GM12878 (cell line): ENCODE results near the gene F7. TPM values are rescaled to one million over a fixed set of nuclear protein-coding genes. Genes with fewer than 3 reads are reported as not detected.

Experiments used
- ATAC-seq: fragments of 200-7000 bp; cut with Tn5 transposase; 3 replicates; pipeline ENCODE4 v1.9.1; 2020; ENCODE audit warnings: mild to moderate bottlenecking, moderate library complexity
- BruUV-seq: library from RNA; stranded (reverse); fragments of 400-500 nt; replicated peaks from 2 replicates; lab custom pipeline; 2021; lab: Mats Ljungman, UMichigan
- CTCF ChIA-PET: fragments of 300-600 bp; sonication (Branson Sonifier 250); formaldehyde crosslinking; extraction: SDS; loops from one replicate; lab custom pipeline; 2021; ENCODE audit warnings: inconsistent platforms; lab: Yijun Ruan, JAX
- POLR2A ChIA-PET: fragments of 350-600 bp; formaldehyde crosslinking; extraction: SDS; loops from one replicate; lab custom pipeline; 2021; ENCODE audit warnings: inconsistent platforms; lab: Charles Lee
- RAD21 ChIA-PET: fragments of 300-600 bp; sonication (Branson Sonifier 250); formaldehyde crosslinking; loops from one replicate; lab custom pipeline; 2023; ENCODE audit warnings: antibody characterized with exemption; ENCODE audit not compliant: unreplicated experiment; lab: Charles Lee
- SMC1A ChIA-PET: fragments of 300-600 bp; sonication (Branson Sonifier 250); formaldehyde crosslinking; loops from one replicate; lab custom pipeline; 2023; ENCODE audit not compliant: unreplicated experiment, uncharacterized antibody; lab: Charles Lee
- DNase-seq: peaks from one replicate; pipeline ENCODE4 v3.0.0-alpha.2; 2011; ENCODE audit warnings: low read depth, low spot score
- FAIRE-seq: peaks from 3 replicates; lab custom pipeline; 2011; peaks lifted over from hg19 to GRCh38; lab: Jason Lieb, UNC
- H2AFZ ChIP-seq: 2 replicates; pipeline ENCODE4 v1.6.0; 2011; ENCODE audit warnings: low read depth, low read length, control low read depth; ENCODE audit not compliant: control insufficient read depth
- H3K27ac ChIP-seq: 2 replicates; pipeline ENCODE4 v1.5.1; 2011; ENCODE audit warnings: control low read depth; ENCODE audit not compliant: control insufficient read depth, insufficient read depth
- H3K27me3 ChIP-seq, 2 experiments: replicated peaks in 1 of 2; 2 replicates each; pipeline versions ENCODE4 v1.6.0 to v1.6.1; 2011; ENCODE audit warnings: low read length in 1 of 2; ENCODE audit not compliant: control insufficient read depth in 2 of 2, insufficient read depth in 2 of 2
- H3K36me3 ChIP-seq, 2 experiments: 2 replicates each; pipeline ENCODE4 v1.5.1; 2011; ENCODE audit warnings: low read length in 1 of 2; ENCODE audit not compliant: control insufficient read depth in 2 of 2, insufficient read depth in 2 of 2
- H3K4me1 ChIP-seq: 2 replicates; pipeline ENCODE4 v1.6.1; 2011; ENCODE audit warnings: mild to moderate bottlenecking, low read length, moderate library complexity, mixed read lengths; ENCODE audit not compliant: control insufficient read depth, insufficient read depth
- H3K4me2 ChIP-seq: 2 replicates; pipeline ENCODE4 v1.6.0; 2011; ENCODE audit warnings: control low read depth; ENCODE audit not compliant: control insufficient read depth, insufficient read depth
- H3K4me3 ChIP-seq: fragments of 200-600 bp; sonication (generic); 2 replicates; pipeline ENCODE4 v1.5.1; 2016
- H3K79me2 ChIP-seq: 2 replicates; pipeline ENCODE4 v1.6.0; 2011; ENCODE audit warnings: low read length; ENCODE audit not compliant: control insufficient read depth, insufficient read depth
- H3K9ac ChIP-seq: 2 replicates; pipeline ENCODE4 v1.8.0; 2011; ENCODE audit warnings: low read length, control low read depth, mixed read lengths; ENCODE audit not compliant: control insufficient read depth, insufficient read depth
- H3K9me3 ChIP-seq: replicated peaks from 3 replicates; pipeline ENCODE4 v1.5.1; 2011; ENCODE audit warnings: mild to moderate bottlenecking, low read length; ENCODE audit not compliant: control insufficient read depth, insufficient read depth
- H4K20me1 ChIP-seq: 2 replicates; pipeline ENCODE4 v1.6.0; 2011; ENCODE audit not compliant: control insufficient read depth, insufficient read depth
- BCL11A ChIP-seq: IDR thresholded peaks from 2 replicates; pipeline ENCODE4 v1.6.1; 2011; ENCODE audit warnings: low read depth, low read length
- ELK1 ChIP-seq: IDR thresholded peaks from 2 replicates; pipeline ENCODE4 v1.6.1; 2012; ENCODE audit warnings: low read depth, low read length, improper control_type of control experiment
- HDAC2 ChIP-seq: fragments of 200-600 bp; sonication (generic); IDR thresholded peaks from 2 replicates; pipeline ENCODE4 v1.6.1; 2017
- MTA2 ChIP-seq: fragments of 450-650 bp; IDR thresholded peaks from 2 replicates; pipeline ENCODE4 v1.6.1; 2016; ENCODE audit warnings: low read depth, mild to moderate bottlenecking, moderate library complexity
- MYB ChIP-seq: fragments of 150-350 bp; IDR thresholded peaks from 2 replicates; pipeline ENCODE4 v1.6.1; 2014; ENCODE audit warnings: mild to moderate bottlenecking, low read depth, low read length, borderline replicate concordance
- NFIC ChIP-seq: IDR thresholded peaks from 2 replicates; pipeline ENCODE4 v1.6.1; 2012; ENCODE audit warnings: low read depth, mild to moderate bottlenecking, inconsistent platforms, low read length, moderate library complexity
- NR2F1 ChIP-seq: fragments of 450-650 bp; conservative IDR thresholded peaks from 2 replicates; pipeline ENCODE4 v1.6.1; 2017; ENCODE audit warnings: mild to moderate bottlenecking
- NRF1 ChIP-seq: conservative IDR thresholded peaks from 2 replicates; pipeline ENCODE4 v1.6.1; 2011; ENCODE audit warnings: mild to moderate bottlenecking, low read depth, low read length, improper control_type of control experiment
- PKNOX1 ChIP-seq: fragments of 450-650 bp; IDR thresholded peaks from 2 replicates; pipeline ENCODE4 v1.6.1; 2016; ENCODE audit warnings: mild to moderate bottlenecking
- POLR2A ChIP-seq: IDR thresholded peaks from 2 replicates; pipeline ENCODE4 v1.6.1; 2011; ENCODE audit warnings: low read depth, mild to moderate bottlenecking, low read length
- POU2F2 ChIP-seq: IDR thresholded peaks from 3 replicates; pipeline ENCODE4 v1.6.1; 2011; ENCODE audit warnings: low read depth, mild to moderate bottlenecking, low read length, borderline replicate concordance
- TARDBP ChIP-seq: IDR thresholded peaks from 2 replicates; pipeline ENCODE4 v1.6.1; 2016; ENCODE audit warnings: borderline replicate concordance
- WRNIP1 ChIP-seq: IDR thresholded peaks from 2 replicates; pipeline ENCODE4 v1.6.1; 2011; ENCODE audit warnings: low read depth, low read length, improper control_type of control experiment, borderline replicate concordance
- YBX1 ChIP-seq: fragments of 450-650 bp; IDR thresholded peaks from 2 replicates; pipeline ENCODE4 v1.6.1; 2016; ENCODE audit warnings: antibody characterized with exemption
- ZNF207 ChIP-seq: fragments of 450-650 bp; IDR thresholded peaks from 2 replicates; pipeline ENCODE4 v1.6.1; 2014; ENCODE audit warnings: antibody characterized with exemption, mild to moderate bottlenecking, borderline replicate concordance
- WGBS: methylation state at CpG from one replicate; pipeline ENCODE4 v1.1.6; 2016; ENCODE audit warnings: low lambda C conversion rate; ENCODE audit not compliant: insufficient replicate concordance, insufficient coverage; ENCODE audit errors: missing lambda C conversion rate; 5-methylcytosine and 5-hydroxymethylcytosine counted together
- in situ Hi-C: fragments of 300-500 bp; cut with MboI; formaldehyde crosslinking; loops from 9 replicates; pipeline ENCODE4 v1.14.3; 2018; ENCODE audit warnings: mixed read lengths
- intact Hi-C: fragments of 100-400 bp; cut with micrococcal nuclease; formaldehyde crosslinking; loops from one replicate; pipeline ENCODE4 v1.14.2; 2022; ENCODE audit not compliant: unreplicated experiment
- polyA plus RNA-seq, 11 experiments: library from polyadenylated mRNA; depleted of rRNA in 4 of 11; unstranded in 6 of 11; stranded (reverse) in 5 of 11; fragments of >200 nt; fragmentation: Nextera tagmentation in 4 of 11; fragmentation: Illumina TruSeq in 1 of 11; extraction: Ambion mirVana in 4 of 11; extraction: Trizol in 1 of 11; gene quantifications; 1 replicate in 1 of 11; 2 replicates in 10 of 11; pipeline versions ENCODE4 v1.2.1 to v1.2.3, GENCODE V29; 2011 to 2016; ENCODE audit warnings: inconsistent platforms in 2 of 11, missing spikeins in 2 of 11, low read depth in 1 of 11
- total RNA-seq, 4 experiments: library from RNA; depleted of rRNA in 3 of 4; stranded (reverse); fragments of >200 nt in 3 of 4; fragmentation: Illumina TruSeq in 1 of 4; extraction: Trizol in 1 of 4; gene quantifications; 2 replicates each; pipeline versions ENCODE4 v1.2.1 to v1.2.3, GENCODE V29; 2013 to 2021

Gene F7
- total and polyA plus RNA-seq, 10 of the 15 experiments (the other 5 are each of a cell fraction or from before 2014, with no cell fraction given), result not detected

DNA sequence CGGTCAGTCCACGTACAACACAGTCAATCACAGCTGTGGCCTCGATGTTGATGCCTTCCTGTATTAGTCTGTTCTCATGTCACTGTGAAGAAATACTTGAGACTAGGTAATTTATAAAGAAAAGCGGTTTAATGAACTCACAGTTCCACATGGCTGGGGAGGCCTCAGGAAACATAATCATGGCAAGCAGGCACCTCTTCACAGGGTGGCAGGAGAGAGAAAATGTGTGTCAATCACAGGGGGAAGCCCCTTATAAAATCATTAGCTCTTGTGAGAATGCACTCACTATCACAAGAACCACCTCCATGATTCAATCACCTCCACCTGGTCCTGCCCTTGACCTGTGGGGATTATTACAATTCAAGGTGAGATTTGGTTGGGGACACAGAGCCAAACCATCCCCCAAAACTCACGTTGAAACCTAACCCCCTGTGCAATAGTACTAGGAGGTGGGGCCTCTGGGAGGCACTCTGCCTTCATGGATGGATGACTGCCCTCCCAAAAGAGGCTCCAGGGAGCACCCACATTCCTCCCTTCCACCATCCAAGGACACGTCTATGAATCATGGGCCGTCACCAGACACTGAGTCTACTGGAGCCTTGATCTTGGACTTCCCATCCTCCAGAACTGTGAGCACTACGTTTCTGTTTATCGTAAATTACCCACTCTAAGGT is 50.5 kb downstream of the F7 start:
- FAIRE-seq, result no peak
- 82% methylated on average over 9 of the region's 9 CpGs for WGBS

DNA sequence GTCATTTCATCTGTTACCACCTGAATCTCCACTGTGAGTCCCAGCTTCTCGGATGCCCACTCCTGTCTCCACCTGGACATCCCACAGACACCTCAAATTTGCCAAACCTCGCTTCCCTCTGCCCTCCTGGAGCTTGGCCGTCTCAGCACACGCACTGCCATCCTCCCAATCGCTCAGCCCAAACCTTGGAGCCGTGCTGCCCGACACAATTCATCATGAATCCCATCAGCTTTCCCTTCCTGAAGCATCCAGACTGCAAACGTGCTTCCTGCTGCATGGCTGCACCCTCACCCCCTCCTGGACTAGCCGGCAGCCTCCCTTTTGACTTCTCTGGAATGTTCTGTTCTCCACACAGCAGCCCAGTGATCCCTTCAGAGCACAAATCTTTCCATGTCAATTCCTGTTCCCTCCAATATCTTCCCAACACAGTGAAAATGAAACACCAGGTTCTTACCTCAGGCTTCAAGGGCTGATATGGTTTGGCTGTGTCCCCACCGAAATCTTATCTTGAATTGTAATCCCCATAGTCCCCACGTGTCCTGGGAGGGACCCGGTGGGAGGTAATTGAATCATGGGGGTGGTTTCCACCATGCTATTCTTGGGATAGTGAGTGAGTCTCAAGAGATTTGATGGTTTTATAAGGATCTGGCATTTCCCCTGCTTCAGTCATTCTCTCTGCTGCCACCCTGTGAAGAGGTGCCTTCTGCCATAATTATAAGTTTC is 51.8 kb downstream of the F7 start:
- POLR2A ChIA-PET, result no interaction called here
- no peak overlapping the region for H3K9ac ChIP-seq
- no peak for ATAC-seq
- no peak for DNase-seq
- peaks cover 0 to 5% of the 10 kb centered on the region in 2 experiments; a peak in 2 of 4 replicates for H3K27me3 ChIP-seq
- no peaks in the 10 kb centered on the region for H3K36me3 ChIP-seq
- in situ Hi-C loops (no loop called here), intact Hi-C loops (no loop called here)
- BruUV-seq, result no TSS peak
- H3K4me3 ChIP-seq, result no peak overlapping the region
- WGBS, result 53% methylated on average over 12 of the region's 12 CpGs
- no peaks in the 10 kb centered on the region for H4K20me1 ChIP-seq
- H3K4me1 ChIP-seq, result peaks cover 8% of the 10 kb centered on the region
- CTCF ChIA-PET, result no interaction called here
- RAD21 ChIA-PET, result no interaction called here
- H3K9me3 ChIP-seq, result peaks cover 6% of the 10 kb centered on the region; the same call in 1 of the 3 replicates
- no peak overlapping the region for H3K4me2 ChIP-seq
- no peak for FAIRE-seq
- no peaks in the 10 kb centered on the region for H3K79me2 ChIP-seq
- H3K27ac ChIP-seq, result no peak overlapping the region
- H2AFZ ChIP-seq, result no peak overlapping the region
- SMC1A ChIA-PET, result no interaction called here
- TF ChIP-seq NR2F1 (no peak), TARDBP (no peak), HDAC2 (no peak), MTA2 (no peak), POU2F2 (no peak), WRNIP1 (no peak), NFIC (no peak), NRF1 (no peak), ZNF207 (no peak), BCL11A (no peak), MYB (no peak), ELK1 (no peak)

More for the DNA sequence above, 50.5 kb downstream of the F7 start:
- no peak overlapping the region for H2AFZ ChIP-seq
- no peaks in the 10 kb centered on the region for H3K36me3 ChIP-seq
- peaks cover 0 to 5% of the 10 kb centered on the region in 2 experiments; a peak in 3 of 4 replicates for H3K27me3 ChIP-seq
- peak; percentile 73 for TF ChIP-seq PKNOX1
- no peak for TF ChIP-seq YBX1
- TF ChIP-seq POLR2A, result no peak
- H3K4me2 ChIP-seq, result no peak overlapping the region
- ChIA-PET SMC1A (no interaction called here), RAD21 (no interaction called here), CTCF (no interaction called here), POLR2A (no interaction called here)
- in situ Hi-C loops, result no loop called here
- peaks cover 8% of the 10 kb centered on the region for H3K4me1 ChIP-seq
- no peak overlapping the region for H3K9ac ChIP-seq
- H3K27ac ChIP-seq, result no peak overlapping the region
- BruUV-seq, result no TSS peak
- H3K9me3 ChIP-seq, result peaks cover 6% of the 10 kb centered on the region; the same call in 1 of the 3 replicates
- H4K20me1 ChIP-seq, result no peaks in the 10 kb centered on the region
- intact Hi-C loops, result no loop called here
- no peak for ATAC-seq
- H3K79me2 ChIP-seq, result no peaks in the 10 kb centered on the region
- no peak overlapping the region for H3K4me3 ChIP-seq
- no peak for DNase-seq
